Measurements from ENCODE around the gene HOXC4. TPM values are rescaled to one million over a fixed set of nuclear protein-coding genes. Genes with fewer than 3 reads are reported as not detected.

Gene HOXC4
- total and polyA plus RNA-seq, 2 of the 4 experiments (the other 2 are of a cell fraction): under 0.01 to 0.26 TPM

DNA sequence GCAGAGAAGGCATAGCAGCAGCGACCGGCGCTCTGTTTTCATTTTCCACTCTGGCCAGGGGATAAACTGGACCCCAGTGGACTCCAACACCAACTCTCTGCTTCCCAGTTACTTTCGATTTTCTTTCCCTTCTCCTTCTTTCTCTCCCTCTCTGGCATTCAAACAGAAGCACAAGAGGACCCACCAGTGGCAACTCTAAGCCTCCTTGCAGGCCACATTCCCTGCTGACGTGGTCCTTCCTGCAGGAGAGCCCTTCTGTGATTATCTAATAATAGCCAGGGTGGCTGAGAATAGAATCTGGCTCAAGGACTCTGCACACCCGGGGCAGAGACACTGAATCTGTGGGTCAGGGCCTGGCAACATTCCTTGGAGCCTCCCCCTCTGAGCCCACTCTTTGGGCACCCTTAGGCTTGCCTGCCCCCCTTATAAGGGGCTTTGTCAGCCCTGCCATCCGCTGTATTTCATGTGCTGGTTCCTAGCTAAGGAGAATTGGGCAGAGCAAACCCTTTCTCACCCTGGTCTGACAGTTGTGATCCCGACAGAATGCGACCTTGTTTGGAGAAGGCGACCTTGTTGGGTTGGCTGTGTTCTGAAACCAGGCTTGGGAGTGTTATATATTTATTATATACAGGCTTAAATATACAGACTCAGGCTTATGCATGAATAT is 33.6 kb upstream of the HOXC4 start:
- no peak overlapping the region for H3K4me3 ChIP-seq (ENCODE audit: insufficient read depth, low read depth, low read length)
- DNase-seq (no peak), ATAC-seq (ENCODE audit: low read depth) (no peak)
- no peak overlapping the region for H4K91ac ChIP-seq (ENCODE audit: insufficient read depth, low read depth, low read length)
- no peak overlapping the region for H2BK15ac ChIP-seq (ENCODE audit: low read depth, low read length)
- no peak overlapping the region for H2AK5ac ChIP-seq (ENCODE audit: low read depth, low read length)
- H2AFZ ChIP-seq (replicated peaks; ENCODE audit: low read length, poor library complexity): no peak overlapping the region
- intact Hi-C loops (cut with micrococcal nuclease): no loop called here
- no peak overlapping the region for H3K56ac ChIP-seq (ENCODE audit: extremely low read depth, insufficient read depth, low read length)
- H2BK20ac ChIP-seq (ENCODE audit: low read depth, low read length): no peak overlapping the region
- H3K14ac ChIP-seq (replicated peaks; ENCODE audit: low read depth, low read length): no peak overlapping the region
- no peaks in the 10 kb centered on the region for H3K36me3 ChIP-seq (ENCODE audit: control insufficient read depth, insufficient read depth, low read length)
- H3K4me2 ChIP-seq (ENCODE audit: low read depth, low read length): no peak overlapping the region
- H3K18ac ChIP-seq (ENCODE audit: low read depth, low read length): no peak overlapping the region
- CTCF ChIA-PET: no interaction called here
- TF ChIP-seq MAZ (IDR thresholded peaks at IDR 0.05; ENCODE audit: borderline replicate concordance, low read depth, low read length) (no peak), RFX5 (IDR thresholded peaks at IDR 0.05; ENCODE audit: low read depth, low read length) (no peak), FOS (IDR thresholded peaks at IDR 0.05; ENCODE audit: low read depth, low read length) (no peak), RCOR1 (IDR thresholded peaks at IDR 0.05; ENCODE audit: insufficient replicate concordance, low read length) (no peak), MXI1 (IDR thresholded peaks at IDR 0.05; ENCODE audit: borderline replicate concordance, low read depth, low read length) (no peak), RAD21 (IDR thresholded peaks at IDR 0.05; ENCODE audit: low read length) (no peak), CEBPB (IDR thresholded peaks at IDR 0.05; ENCODE audit: low read depth, low read length) (no peak), NFE2L2 (IDR thresholded peaks at IDR 0.05; ENCODE audit: low read depth, low read length) (no peak), SMC3 (IDR thresholded peaks at IDR 0.05; ENCODE audit: low read depth, low read length) (no peak), BHLHE40 (IDR thresholded peaks at IDR 0.05; ENCODE audit: low read depth, low read length) (no peak), POLR2A (IDR thresholded peaks at IDR 0.05; ENCODE audit: low read depth, low read length) (no peak), MAFK (IDR thresholded peaks at IDR 0.05; ENCODE audit: low read depth, low read length) (no peak), CHD1 (IDR thresholded peaks at IDR 0.05; ENCODE audit: low read depth, low read length) (no peak)
- TF ChIP-seq, protein P1, sequence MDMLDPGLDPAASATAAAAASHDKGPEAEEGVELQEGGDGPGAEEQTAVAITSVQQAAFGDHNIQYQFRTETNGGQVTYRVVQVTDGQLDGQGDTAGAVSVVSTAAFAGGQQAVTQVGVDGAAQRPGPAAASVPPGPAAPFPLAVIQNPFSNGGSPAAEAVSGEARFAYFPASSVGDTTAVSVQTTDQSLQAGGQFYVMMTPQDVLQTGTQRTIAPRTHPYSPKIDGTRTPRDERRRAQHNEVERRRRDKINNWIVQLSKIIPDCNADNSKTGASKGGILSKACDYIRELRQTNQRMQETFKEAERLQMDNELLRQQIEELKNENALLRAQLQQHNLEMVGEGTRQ (IDR thresholded peaks at IDR 0.05; ENCODE audit: low read depth, low read length): no peak
- TF ChIP-seq, protein P2, sequence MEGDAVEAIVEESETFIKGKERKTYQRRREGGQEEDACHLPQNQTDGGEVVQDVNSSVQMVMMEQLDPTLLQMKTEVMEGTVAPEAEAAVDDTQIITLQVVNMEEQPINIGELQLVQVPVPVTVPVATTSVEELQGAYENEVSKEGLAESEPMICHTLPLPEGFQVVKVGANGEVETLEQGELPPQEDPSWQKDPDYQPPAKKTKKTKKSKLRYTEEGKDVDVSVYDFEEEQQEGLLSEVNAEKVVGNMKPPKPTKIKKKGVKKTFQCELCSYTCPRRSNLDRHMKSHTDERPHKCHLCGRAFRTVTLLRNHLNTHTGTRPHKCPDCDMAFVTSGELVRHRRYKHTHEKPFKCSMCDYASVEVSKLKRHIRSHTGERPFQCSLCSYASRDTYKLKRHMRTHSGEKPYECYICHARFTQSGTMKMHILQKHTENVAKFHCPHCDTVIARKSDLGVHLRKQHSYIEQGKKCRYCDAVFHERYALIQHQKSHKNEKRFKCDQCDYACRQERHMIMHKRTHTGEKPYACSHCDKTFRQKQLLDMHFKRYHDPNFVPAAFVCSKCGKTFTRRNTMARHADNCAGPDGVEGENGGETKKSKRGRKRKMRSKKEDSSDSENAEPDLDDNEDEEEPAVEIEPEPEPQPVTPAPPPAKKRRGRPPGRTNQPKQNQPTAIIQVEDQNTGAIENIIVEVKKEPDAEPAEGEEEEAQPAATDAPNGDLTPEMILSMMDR (conservative IDR thresholded peaks at IDR 0.05; ENCODE audit: low read depth, low read length): no peak
- TF ChIP-seq, protein P3, sequence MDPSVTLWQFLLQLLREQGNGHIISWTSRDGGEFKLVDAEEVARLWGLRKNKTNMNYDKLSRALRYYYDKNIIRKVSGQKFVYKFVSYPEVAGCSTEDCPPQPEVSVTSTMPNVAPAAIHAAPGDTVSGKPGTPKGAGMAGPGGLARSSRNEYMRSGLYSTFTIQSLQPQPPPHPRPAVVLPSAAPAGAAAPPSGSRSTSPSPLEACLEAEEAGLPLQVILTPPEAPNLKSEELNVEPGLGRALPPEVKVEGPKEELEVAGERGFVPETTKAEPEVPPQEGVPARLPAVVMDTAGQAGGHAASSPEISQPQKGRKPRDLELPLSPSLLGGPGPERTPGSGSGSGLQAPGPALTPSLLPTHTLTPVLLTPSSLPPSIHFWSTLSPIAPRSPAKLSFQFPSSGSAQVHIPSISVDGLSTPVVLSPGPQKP (IDR thresholded peaks at IDR 0.05; ENCODE audit: borderline replicate concordance, low read depth, low read length): no peak
- H3K9ac ChIP-seq (ENCODE audit: low read depth, low read length): no peak overlapping the region
- H3K79me1 ChIP-seq (ENCODE audit: low read depth in 1 of 2, low read length in 2 of 2): no peaks in the 10 kb centered on the region
- no peak overlapping the region for H4K8ac ChIP-seq (ENCODE audit: low read depth in 2 of 2, low read length in 2 of 2)
- no peaks in the 10 kb centered on the region for H4K20me1 ChIP-seq (ENCODE audit: insufficient read depth, low read length)
- H2BK5ac ChIP-seq (ENCODE audit: low read depth, low read length, poor library complexity, severe bottlenecking): no peak overlapping the region
- peaks cover 3% of the 10 kb centered on the region for H3K9me3 ChIP-seq (ENCODE audit: control insufficient read depth, insufficient read depth, low read length)
- no peak overlapping the region for H4K5ac ChIP-seq (ENCODE audit: low read depth, low read length)
- peaks cover 86% of the 10 kb centered on the region for H3K27me3 ChIP-seq (ENCODE audit: control insufficient read depth, insufficient read depth, low read length)
- BruUV-seq (replicated peaks): no TSS peak
- H3K23ac ChIP-seq (ENCODE audit: low read depth, low read length): no peak overlapping the region
- no peaks in the 10 kb centered on the region for H3K9me1 ChIP-seq (ENCODE audit: insufficient read depth, low read length)
- no peak overlapping the region for H3K4ac ChIP-seq (ENCODE audit: low read depth, low read length)
- H2BK120ac ChIP-seq (ENCODE audit: low read depth, low read length): no peak overlapping the region
- in situ Hi-C loops (cut with MboI; ENCODE audit: low sequenced_read_pairs): no loop called here
- dilution Hi-C loops (cut with HindIII; ENCODE audit: low sequenced_read_pairs, unreplicated experiment): no loop called here
- H2AK9ac ChIP-seq (replicated peaks; ENCODE audit: low read depth, low read length, poor library complexity): no peak overlapping the region
- no peak overlapping the region for H3K27ac ChIP-seq (ENCODE audit: insufficient read depth, low read length)
- WGBS, 2 experiments (ENCODE audit: extremely low coverage in 2 of 2, insufficient read length in 1 of 2): 20% methylated on average over 1 of the region's 10 CpGs; no CpG with 5 or more reads in 1 of the 2 experiments
- no peaks in the 10 kb centered on the region for H3K4me1 ChIP-seq (ENCODE audit: control insufficient read depth, insufficient read depth, low read length)
- POLR2A ChIA-PET (ENCODE audit: unreplicated experiment): no interaction called here
